Measurements from ENCODE around the gene CFAP58. TPM values are rescaled to one million over a fixed set of nuclear protein-coding genes. Genes with fewer than 3 reads are reported as not detected.

Gene CFAP58
- total RNA-seq, 2 experiments from 2014 or later: not detected

DNA sequence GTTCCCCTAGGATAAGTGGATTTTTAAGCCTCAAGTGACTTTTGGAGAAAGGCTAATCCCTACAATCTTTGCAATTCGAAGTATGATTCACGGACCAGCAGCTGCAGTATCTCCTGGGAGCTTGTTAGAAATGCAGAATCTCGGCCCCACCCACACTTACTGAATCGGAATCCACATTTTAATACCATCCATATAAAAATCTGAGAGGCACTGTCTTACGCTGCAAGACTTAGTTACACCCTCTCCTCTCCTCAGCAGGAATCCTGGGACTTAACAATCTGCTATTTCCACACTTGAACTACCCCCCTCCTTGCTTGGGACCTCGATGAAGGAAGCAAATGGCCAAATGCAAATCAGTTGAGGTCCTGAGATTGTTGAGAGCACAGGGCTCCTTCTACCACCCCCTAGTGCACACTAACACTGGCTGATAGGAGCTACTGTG is 36.3 kb upstream of the CFAP58 start:
- ATAC-seq (ENCODE audit: poor library complexity): no peak
- intact Hi-C loops (cut with DNase I, micrococcal nuclease): no loop called here
- no peaks in the 10 kb centered on the region for H3K27me3 Mint-ChIP-seq
- H3K27me3 ChIP-seq (ENCODE audit: control insufficient read depth in 1 of 2, insufficient read depth in 2 of 2, low read length in 2 of 2): no peaks in the 10 kb centered on the region
- H3K4me3 ChIP-seq (ENCODE audit: low read length): no peak overlapping the region
- no peak for DNase-seq
- no peak overlapping the region for H3K27ac ChIP-seq (ENCODE audit: low read depth in 1 of 2, low read length in 2 of 2)
- no peaks in the 10 kb centered on the region for H3K9me3 Mint-ChIP-seq
- H3K27ac Mint-ChIP-seq: peak overlapping the region; percentile 73
- H3K36me3 Mint-ChIP-seq (ENCODE audit: low read depth): peaks cover 55% of the 10 kb centered on the region
- ChIA-PET POLR2A (no interaction called here), CTCF (interaction anchor here (0.9 kb wide), 1 partner anchor 12 kb away, joined by 3 read pairs; no protein-coding TSS in a partner anchor)
- H3K4me1 Mint-ChIP-seq (ENCODE audit: low read depth): peaks cover 60% of the 10 kb centered on the region
- TF ChIP-seq, protein P1, sequence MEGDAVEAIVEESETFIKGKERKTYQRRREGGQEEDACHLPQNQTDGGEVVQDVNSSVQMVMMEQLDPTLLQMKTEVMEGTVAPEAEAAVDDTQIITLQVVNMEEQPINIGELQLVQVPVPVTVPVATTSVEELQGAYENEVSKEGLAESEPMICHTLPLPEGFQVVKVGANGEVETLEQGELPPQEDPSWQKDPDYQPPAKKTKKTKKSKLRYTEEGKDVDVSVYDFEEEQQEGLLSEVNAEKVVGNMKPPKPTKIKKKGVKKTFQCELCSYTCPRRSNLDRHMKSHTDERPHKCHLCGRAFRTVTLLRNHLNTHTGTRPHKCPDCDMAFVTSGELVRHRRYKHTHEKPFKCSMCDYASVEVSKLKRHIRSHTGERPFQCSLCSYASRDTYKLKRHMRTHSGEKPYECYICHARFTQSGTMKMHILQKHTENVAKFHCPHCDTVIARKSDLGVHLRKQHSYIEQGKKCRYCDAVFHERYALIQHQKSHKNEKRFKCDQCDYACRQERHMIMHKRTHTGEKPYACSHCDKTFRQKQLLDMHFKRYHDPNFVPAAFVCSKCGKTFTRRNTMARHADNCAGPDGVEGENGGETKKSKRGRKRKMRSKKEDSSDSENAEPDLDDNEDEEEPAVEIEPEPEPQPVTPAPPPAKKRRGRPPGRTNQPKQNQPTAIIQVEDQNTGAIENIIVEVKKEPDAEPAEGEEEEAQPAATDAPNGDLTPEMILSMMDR (IDR thresholded peaks at IDR 0.05): no peak
- peaks cover 58% of the 10 kb centered on the region for H3K36me3 ChIP-seq (ENCODE audit: insufficient read depth, low read length)
- H3K4me3 Mint-ChIP-seq: no peak overlapping the region
- peaks cover 44% of the 10 kb centered on the region for H3K4me1 ChIP-seq (ENCODE audit: insufficient read depth, low read length)
- H3K9me3 ChIP-seq (ENCODE audit: control insufficient read depth in 1 of 2, insufficient read depth in 1 of 2, low read length in 2 of 2): no peaks in the 10 kb centered on the region

DNA sequence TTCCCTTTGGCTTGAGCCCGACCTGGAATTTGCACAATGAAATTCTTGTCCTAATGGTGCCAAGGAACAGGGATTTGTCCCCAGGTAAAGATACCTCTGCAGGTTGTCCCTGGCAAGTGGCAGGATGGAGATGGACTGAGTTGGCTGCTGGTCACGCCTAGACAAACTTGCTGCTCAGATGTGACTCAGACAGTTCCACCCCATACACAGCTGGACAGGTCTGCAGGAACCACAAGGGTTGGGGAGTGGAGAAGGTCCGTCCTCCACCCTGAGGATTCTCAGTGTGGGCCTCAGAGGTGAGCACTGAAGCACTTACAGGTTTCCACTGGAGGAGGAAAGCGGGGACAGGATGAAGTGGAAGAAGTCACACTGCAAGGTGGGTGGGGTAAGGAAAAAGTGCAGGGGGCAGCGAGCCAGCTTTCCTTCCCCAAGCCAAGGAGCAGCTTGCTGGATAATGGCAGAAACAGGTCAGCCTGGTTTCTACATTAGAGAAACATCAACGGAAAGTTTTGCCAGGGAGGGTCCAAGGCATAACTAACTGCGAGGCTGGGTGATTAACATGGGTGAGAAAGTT is 35.8 kb upstream of the CFAP58 start:
- Histone ChIP-seq H3K4me1 (ENCODE audit: insufficient read depth, low read length) (peaks cover 49% of the 10 kb centered on the region), H3K4me3 (ENCODE audit: low read length) (no peak overlapping the region), H3K27ac (ENCODE audit: low read depth in 1 of 2, low read length in 2 of 2) (no peak overlapping the region), H3K36me3 (ENCODE audit: insufficient read depth, low read length) (peaks cover 53% of the 10 kb centered on the region), H3K9me3 (ENCODE audit: control insufficient read depth in 1 of 2, insufficient read depth in 1 of 2, low read length in 2 of 2) (no peaks in the 10 kb centered on the region), H3K27me3 (ENCODE audit: control insufficient read depth in 1 of 2, insufficient read depth in 2 of 2, low read length in 2 of 2) (no peaks in the 10 kb centered on the region)
- ChIA-PET CTCF (interaction anchor here (0.9 kb wide), 1 partner anchor 12 kb away, joined by 3 read pairs; no protein-coding TSS in a partner anchor), POLR2A (interaction anchor here (1.2 kb wide), 1 partner anchor 18 kb away, joined by 3 read pairs; no protein-coding TSS in a partner anchor)
- H3K4me3 Mint-ChIP-seq: peak overlapping the region; percentile 6
- peaks cover 61% of the 10 kb centered on the region for H3K4me1 Mint-ChIP-seq (ENCODE audit: low read depth)
- intact Hi-C loops (cut with DNase I, micrococcal nuclease): no loop called here
- H3K36me3 Mint-ChIP-seq (ENCODE audit: low read depth): peaks cover 49% of the 10 kb centered on the region
- TF ChIP-seq, protein P1 (IDR thresholded peaks at IDR 0.05): no peak
- peak overlapping the region; percentile 62 for H3K27ac Mint-ChIP-seq
- DNase-seq (no peak), ATAC-seq (ENCODE audit: poor library complexity) (no peak)
- H3K27me3 Mint-ChIP-seq: no peaks in the 10 kb centered on the region
- no peaks in the 10 kb centered on the region for H3K9me3 Mint-ChIP-seq

DNA sequence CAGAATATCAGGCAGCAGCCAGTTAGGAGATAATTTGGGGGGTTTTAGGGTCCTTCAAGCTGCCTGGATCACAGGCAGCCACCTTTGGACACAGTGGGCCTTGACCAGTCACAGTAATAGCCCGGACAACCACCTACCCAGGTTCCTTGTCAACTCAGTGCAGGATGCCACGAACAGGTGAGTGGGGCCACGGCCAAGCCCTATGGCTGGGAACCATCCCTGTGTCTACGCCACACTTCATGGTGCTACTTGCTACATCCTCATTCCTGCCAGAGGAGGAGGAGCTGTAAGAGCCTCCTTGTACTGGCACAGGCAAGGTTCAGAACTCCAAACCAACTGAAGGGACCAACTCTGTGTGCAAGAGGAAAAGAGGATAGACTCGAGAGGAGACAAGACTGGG is 35.3 kb upstream of the CFAP58 start:
- Histone ChIP-seq H3K36me3 (ENCODE audit: insufficient read depth, low read length) (peaks cover 47% of the 10 kb centered on the region), H3K4me1 (ENCODE audit: insufficient read depth, low read length) (peaks cover 54% of the 10 kb centered on the region), H3K9me3 (ENCODE audit: control insufficient read depth in 1 of 2, insufficient read depth in 1 of 2, low read length in 2 of 2) (no peaks in the 10 kb centered on the region), H3K27me3 (ENCODE audit: control insufficient read depth in 1 of 2, insufficient read depth in 2 of 2, low read length in 2 of 2) (no peaks in the 10 kb centered on the region), H3K4me3 (ENCODE audit: low read length) (no peak overlapping the region), H3K27ac (ENCODE audit: low read depth in 1 of 2, low read length in 2 of 2) (no peak overlapping the region)
- Mint-ChIP-seq H3K9me3 (no peaks in the 10 kb centered on the region), H3K27me3 (no peaks in the 10 kb centered on the region), H3K4me3 (no peak overlapping the region), H3K36me3 (ENCODE audit: low read depth) (peaks cover 44% of the 10 kb centered on the region), H3K27ac (peak overlapping the region; percentile 62), H3K4me1 (ENCODE audit: low read depth) (peaks cover 66% of the 10 kb centered on the region)
- no peak for DNase-seq
- TF ChIP-seq, protein P1 (IDR thresholded peaks at IDR 0.05): no peak
- intact Hi-C loops (cut with DNase I, micrococcal nuclease): no loop called here
- ChIA-PET CTCF (no interaction called here), POLR2A (interaction anchor here (1.2 kb wide), 1 partner anchor 18 kb away, joined by 3 read pairs; no protein-coding TSS in a partner anchor)
- no peak for ATAC-seq (ENCODE audit: poor library complexity)
